ENCODE measurements around the gene ZFYVE26. TPM values are rescaled to one million over a fixed set of nuclear protein-coding genes. Genes with fewer than 3 reads are reported as not detected.

Gene ZFYVE26
- total and polyA plus RNA-seq, 2 of the 8 experiments (the other 6 are each of a cell fraction or from before 2014, with no cell fraction given): 13.0 to 23.3 TPM

DNA sequence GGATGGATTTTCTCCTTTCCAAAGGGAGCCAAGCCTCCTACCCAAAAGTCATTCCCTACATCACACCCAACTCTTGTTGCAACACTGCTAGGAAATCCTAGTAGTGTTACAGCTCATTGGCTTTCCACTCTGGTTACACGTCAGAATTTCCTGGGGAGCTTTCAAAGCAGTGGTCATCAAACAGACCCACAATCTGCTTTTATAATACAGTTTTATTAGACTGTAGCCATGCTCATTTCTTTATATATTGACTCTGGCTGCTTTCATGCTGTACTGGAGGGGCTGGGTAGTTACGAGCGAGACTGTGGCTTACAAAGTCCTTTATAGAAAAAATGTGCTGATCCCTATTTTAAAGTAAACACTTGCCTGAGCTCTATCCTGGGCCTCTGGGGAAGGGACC, 34.3 kb downstream of the ZFYVE26 start (continued):
- TF ChIP-seq CBX8 (IDR thresholded peaks at IDR 0.05; ENCODE audit: borderline replicate concordance, low read depth, low read length) (no peak), RNF2 (IDR thresholded peaks at IDR 0.05; ENCODE audit: borderline replicate concordance, low read depth, low read length, missing control alignments, poor library complexity, severe bottlenecking) (no peak), JUN (IDR thresholded peaks at IDR 0.05; ENCODE audit: low read depth, low read length) (no peak)

Data from H1 (cell line).